CD8-positive, alpha-beta memory T cell (primary cell): Measurements from ENCODE around the gene UPK3A. TPM values are rescaled to one million over a fixed set of nuclear protein-coding genes. Genes with fewer than 3 reads are reported as not detected.

ENCODE experiments used
- CTCF ChIA-PET: fragments of 350-600 bp; sonication (Branson Sonifier 250); formaldehyde crosslinking; loops from one replicate; lab custom pipeline; 2021; ENCODE audit warnings: antibody characterized with exemption; lab: Charles Lee
- POLR2A ChIA-PET: fragments of 350-600 bp; sonication (Branson Sonifier 250); formaldehyde crosslinking; loops from one replicate; lab custom pipeline; 2021; ENCODE audit warnings: antibody characterized with exemption; lab: Charles Lee
- DNase-seq, 5 donors: peaks; one replicate each; pipeline versions ENCODE4 v3.0.0 to v3.0.0-alpha.2; 2020 to 2022; ENCODE audit warnings: mixed read lengths in 1 of 5
- H3K27ac ChIP-seq: one replicate; pipeline ENCODE4 v1.7.0; 2013; ENCODE audit warnings: low read depth, mild to moderate bottlenecking, low read length, moderate library complexity
- H3K27me3 ChIP-seq: 2 replicates; pipeline ENCODE4 v1.7.0; 2013; ENCODE audit warnings: low read length, mild to moderate bottlenecking; ENCODE audit not compliant: insufficient read depth, poor library complexity, severe bottlenecking
- H3K36me3 ChIP-seq: 2 replicates; pipeline ENCODE4 v1.7.0; 2013; ENCODE audit warnings: mild to moderate bottlenecking, low read length, moderate library complexity; ENCODE audit not compliant: insufficient read depth
- H3K4me1 ChIP-seq: 2 replicates; pipeline ENCODE4 v1.7.0; 2013; ENCODE audit warnings: mild to moderate bottlenecking, low read length, moderate library complexity; ENCODE audit not compliant: insufficient read depth
- H3K4me3 ChIP-seq: 2 replicates; pipeline ENCODE4 v1.7.0; 2013; ENCODE audit warnings: mild to moderate bottlenecking, low read length
- H3K9me3 ChIP-seq: 2 replicates; pipeline ENCODE4 v1.7.0; 2013; ENCODE audit warnings: mild to moderate bottlenecking, low read length
- H3K27ac Mint-ChIP-seq, 8 donors: one replicate each; pipeline ENCODE4 v1.8.0; 2020 to 2021; ENCODE audit warnings: mixed read lengths in 8 of 8, mild to moderate bottlenecking in 6 of 8, inconsistent platforms in 3 of 8, moderate library complexity in 3 of 8
- H3K27me3 Mint-ChIP-seq, 2 donors: one replicate each; pipeline ENCODE4 v1.8.0; 2020 to 2021; ENCODE audit warnings: mixed read lengths in 2 of 2, mild to moderate bottlenecking in 1 of 2, moderate library complexity in 1 of 2
- H3K36me3 Mint-ChIP-seq, 3 donors: one replicate each; pipeline ENCODE4 v1.8.0; 2020 to 2021; ENCODE audit warnings: mixed read lengths in 3 of 3, inconsistent platforms in 1 of 3, mild to moderate bottlenecking in 1 of 3
- H3K4me1 Mint-ChIP-seq, 3 donors: one replicate each; pipeline ENCODE4 v1.8.0; 2020 to 2021; ENCODE audit warnings: mixed read lengths in 3 of 3, inconsistent platforms in 1 of 3, mild to moderate bottlenecking in 1 of 3
- H3K4me3 Mint-ChIP-seq, 7 donors: one replicate each; pipeline ENCODE4 v1.8.0; 2020 to 2021; ENCODE audit warnings: mixed read lengths in 7 of 7, mild to moderate bottlenecking in 6 of 7, moderate library complexity in 4 of 7, inconsistent platforms in 2 of 7
- H3K9me3 Mint-ChIP-seq, 5 donors: one replicate each; pipeline ENCODE4 v1.8.0; 2020 to 2022; ENCODE audit warnings: mixed read lengths in 5 of 5, mild to moderate bottlenecking in 3 of 5, moderate library complexity in 2 of 5, inconsistent platforms in 1 of 5
- polyA plus RNA-seq: library from polyadenylated mRNA; unstranded; fragments of 300-500 nt; fragmentation: Illumina TruSeq; gene quantifications from one replicate; pipeline ENCODE4 v1.2.3, GENCODE V29; 2021
- total RNA-seq, 2 experiments: library from RNA; stranded (reverse); gene quantifications; one replicate each; pipeline ENCODE4 v1.2.3, GENCODE V29; 2021

The UPK3A gene
- total and polyA plus RNA-seq, 3 experiments from 2014 or later = not detected

GRCh38 chr22:45239681-45240051 is 45.1 kb upstream of the UPK3A start:
- no peaks in the 10 kb centered on the region for H3K27me3 ChIP-seq
- no peak overlapping the region for H3K27ac ChIP-seq
- H3K36me3 ChIP-seq = no peaks in the 10 kb centered on the region
- H3K27ac Mint-ChIP-seq = peak overlapping the region in 4 of 8 donors; percentile 21 to 78 (median 38)
- H3K4me3 ChIP-seq = peak overlapping the region; percentile 49
- peaks cover 20% of the 10 kb centered on the region for H3K4me1 ChIP-seq
- H3K9me3 ChIP-seq = no peaks in the 10 kb centered on the region
- H3K36me3 Mint-ChIP-seq = peaks cover 0 to 21% (median 2%) of the 10 kb centered on the region in 3 donors
- H3K27me3 Mint-ChIP-seq = peaks cover 0 to 1% of the 10 kb centered on the region in 2 donors
- no peak for DNase-seq
- H3K9me3 Mint-ChIP-seq = peaks cover 0 to 2% (median 0%) of the 10 kb centered on the region in 5 donors
- H3K4me1 Mint-ChIP-seq = peaks cover 35 to 57% (median 38%) of the 10 kb centered on the region in 3 donors
- H3K4me3 Mint-ChIP-seq = peak overlapping the region; percentile 91 to 98 (median 94)
- POLR2A ChIA-PET = no interaction called here
- CTCF ChIA-PET = no interaction called here

- Histone ChIP-seq H3K9me3 (no peaks in the 10 kb centered on the region), H3K4me3 (peak overlapping the region; percentile 49), H3K4me1 (peaks cover 20% of the 10 kb centered on the region), H3K36me3 (no peaks in the 10 kb centered on the region), H3K27me3 (no peaks in the 10 kb centered on the region), H3K27ac (no peak overlapping the region)
- Mint-ChIP-seq H3K4me3 (peak overlapping the region; percentile 91 to 98 (median 94)), H3K27ac (peak overlapping the region; percentile 58 to 93 (median 86)), H3K36me3 (peaks cover 0 to 21% (median 2%) of the 10 kb centered on the region in 3 donors), H3K4me1 (peaks cover 35 to 54% (median 38%) of the 10 kb centered on the region in 3 donors), H3K27me3 (peaks cover 0 to 1% of the 10 kb centered on the region in 2 donors), H3K9me3 (peaks cover 0 to 2% (median 0%) of the 10 kb centered on the region in 5 donors)
- DNase-seq = peak in 2 of 5 donors; percentile 22 to 56
- ChIA-PET POLR2A (no interaction called here), CTCF (no interaction called here)
Measured at GRCh38 chr22:45240104-45240809, 44.5 kb upstream of the UPK3A start.

GRCh38 chr22:45240810-45241631 is 43.7 kb upstream of the UPK3A start, which contains the start of gene KIAA0930:
Gene KIAA0930, minus strand, starts transcription at chr22:45240894. Its CDS starts 191 bp downstream, at chr22:45240703.
- H3K36me3 ChIP-seq = no peaks in the 10 kb centered on the region
- DNase-seq = peak; percentile 81 to 92 (median 86)
- H3K4me3 ChIP-seq = peak within 1 kb of the TSS; percentile 65
- ChIA-PET CTCF (no interaction called here), POLR2A (interaction anchor here (1.1 kb wide), 1 partner anchor 77 kb away, joined by 4 read pairs; the partner anchor contains the start of gene NUP50)
- H3K27ac Mint-ChIP-seq = peak within 1 kb of the TSS; percentile 78 to 93 (median 92)
- peaks cover 0 to 21% (median 2%) of the 10 kb centered on the region in 3 donors for H3K36me3 Mint-ChIP-seq
- peaks cover 20% of the 10 kb centered on the region for H3K4me1 ChIP-seq
- peak within 1 kb of the TSS; percentile 47 for H3K27ac ChIP-seq
- H3K9me3 ChIP-seq = no peaks in the 10 kb centered on the region
- H3K27me3 Mint-ChIP-seq = peaks cover 0 to 1% of the 10 kb centered on the region in 2 donors
- H3K9me3 Mint-ChIP-seq = peaks cover 0 to 2% (median 0%) of the 10 kb centered on the region in 5 donors
- no peaks in the 10 kb centered on the region for H3K27me3 ChIP-seq
- peaks cover 33 to 47% (median 35%) of the 10 kb centered on the region in 3 donors for H3K4me1 Mint-ChIP-seq
- peak within 1 kb of the TSS; percentile 91 to 98 (median 94) for H3K4me3 Mint-ChIP-seq

- H3K36me3 ChIP-seq = no peaks in the 10 kb centered on the region
- no peaks in the 10 kb centered on the region for H3K27me3 ChIP-seq
- POLR2A ChIA-PET = no interaction called here
- peak overlapping the region in 3 of 8 donors; percentile 73 to 78 (median 75) for H3K27ac Mint-ChIP-seq
- H3K9me3 Mint-ChIP-seq = peaks cover 0 to 2% (median 0%) of the 10 kb centered on the region in 5 donors
- H3K4me1 Mint-ChIP-seq = peaks cover 26 to 34% (median 30%) of the 10 kb centered on the region in 3 donors
- H3K4me3 Mint-ChIP-seq = peak overlapping the region in 6 of 7 donors; percentile 13 to 87 (median 38)
- peaks cover 0 to 15% (median 0%) of the 10 kb centered on the region in 3 donors for H3K36me3 Mint-ChIP-seq
- CTCF ChIA-PET = no interaction called here
- no peak overlapping the region for H3K27ac ChIP-seq
- H3K4me1 ChIP-seq = peaks cover 20% of the 10 kb centered on the region
- peaks cover 0 to 1% of the 10 kb centered on the region in 2 donors for H3K27me3 Mint-ChIP-seq
- no peak overlapping the region for H3K4me3 ChIP-seq
- DNase-seq = peak in 1 of 5 donors; percentile 37
- H3K9me3 ChIP-seq = no peaks in the 10 kb centered on the region
Measured at GRCh38 chr22:45242778-45243191, 42.0 kb upstream of the UPK3A start.

GRCh38 chr22:45244916-45245315 is 39.8 kb upstream of the UPK3A start:
- H3K4me1 Mint-ChIP-seq = peaks cover 11 to 23% (median 17%) of the 10 kb centered on the region in 3 donors
- POLR2A ChIA-PET = no interaction called here
- no peak overlapping the region for H3K4me3 Mint-ChIP-seq
- peaks cover 12% of the 10 kb centered on the region for H3K4me1 ChIP-seq
- no peak overlapping the region for H3K27ac ChIP-seq
- H3K36me3 Mint-ChIP-seq = peaks cover 0 to 6% (median 0%) of the 10 kb centered on the region in 3 donors
- no peaks in the 10 kb centered on the region for H3K9me3 ChIP-seq
- H3K4me3 ChIP-seq = no peak overlapping the region
- H3K36me3 ChIP-seq = no peaks in the 10 kb centered on the region
- no peaks in the 10 kb centered on the region for H3K9me3 Mint-ChIP-seq
- no peaks in the 10 kb centered on the region for H3K27me3 ChIP-seq
- DNase-seq = no peak
- H3K27me3 Mint-ChIP-seq = peaks cover 0 to 1% of the 10 kb centered on the region in 2 donors
- CTCF ChIA-PET = no interaction called here
- peak overlapping the region in 1 of 8 donors; percentile 16 for H3K27ac Mint-ChIP-seq

GRCh38 chr22:45246060-45246985 is 38.4 kb upstream of the UPK3A start:
- no peak overlapping the region for H3K27ac ChIP-seq
- peaks cover 5 to 14% (median 10%) of the 10 kb centered on the region in 3 donors for H3K4me1 Mint-ChIP-seq

More at GRCh38 chr22:45246060-45246985, 38.4 kb upstream of the UPK3A start:
- H3K27me3 ChIP-seq = no peaks in the 10 kb centered on the region
- no peaks in the 10 kb centered on the region for H3K27me3 Mint-ChIP-seq
- DNase-seq = peak in 1 of 5 donors; percentile 10
- no peaks in the 10 kb centered on the region for H3K36me3 Mint-ChIP-seq
- H3K9me3 ChIP-seq = no peaks in the 10 kb centered on the region
- no peak overlapping the region for H3K4me3 ChIP-seq
- peaks cover 6% of the 10 kb centered on the region for H3K4me1 ChIP-seq
- CTCF ChIA-PET = interaction anchor here (0.6 kb wide), 1 partner anchor 11 kb away, joined by 3 read pairs; no protein-coding TSS in a partner anchor
- H3K36me3 ChIP-seq = no peaks in the 10 kb centered on the region
- peak overlapping the region in 3 of 8 donors; percentile 48 to 93 (median 89) for H3K27ac Mint-ChIP-seq
- POLR2A ChIA-PET = interaction anchor here (0.7 kb wide), 1 partner anchor 70 kb away, joined by 4 read pairs; no protein-coding TSS in a partner anchor
- H3K4me3 Mint-ChIP-seq = peak overlapping the region in 3 of 7 donors; percentile 50 to 85 (median 72)
- H3K9me3 Mint-ChIP-seq = no peaks in the 10 kb centered on the region
